OCI-LY1 (cell line): Measurements from ENCODE around the gene CD109.

Experiments used
- H2AFZ ChIP-seq: fragments of 200-600 bp; sonication (generic), shearing (Covaris generic); 2 replicates; pipeline ENCODE4 v1.6.0; 2014; ENCODE audit warnings: antibody characterized with exemption, mild to moderate bottlenecking, low read length
- H3F3A ChIP-seq: fragments of 200-600 bp; sonication (generic), shearing (Covaris generic); 2 replicates; pipeline ENCODE4 v1.6.0; 2014; ENCODE audit warnings: mild to moderate bottlenecking, antibody characterized with exemption, low read length, moderate library complexity; ENCODE audit not compliant: insufficient read depth
- H3K27ac ChIP-seq: fragments of 200-600 bp; sonication (generic); 2 replicates; pipeline ENCODE4 v1.5.1; 2014; ENCODE audit warnings: low read length, mixed run types, mild to moderate bottlenecking, low read depth; ENCODE audit not compliant: poor library complexity, severe bottlenecking
- H3K27me3 ChIP-seq: fragments of 200-600 bp; sonication (generic); 2 replicates; pipeline ENCODE4 v1.6.0; 2014; ENCODE audit warnings: antibody characterized with exemption, mild to moderate bottlenecking, low read length, moderate library complexity; ENCODE audit not compliant: insufficient read depth
- H3K36me3 ChIP-seq: fragments of 200-600 bp; sonication (generic); 2 replicates; pipeline ENCODE4 v1.6.1; 2014; ENCODE audit warnings: mild to moderate bottlenecking, antibody characterized with exemption, low read length, moderate library complexity, mixed read lengths; ENCODE audit not compliant: insufficient read depth
- H3K4me1 ChIP-seq: fragments of 200-600 bp; sonication (generic); 2 replicates; pipeline ENCODE4 v1.5.1; 2014; ENCODE audit warnings: mild to moderate bottlenecking, low read length, moderate library complexity; ENCODE audit not compliant: insufficient read depth, severe bottlenecking
- H3K4me2 ChIP-seq: fragments of 200-600 bp; sonication (generic), shearing (Covaris generic); 2 replicates; pipeline ENCODE4 v1.6.1; 2014; ENCODE audit warnings: low read length
- H3K4me3 ChIP-seq: fragments of 200-600 bp; sonication (generic); 2 replicates; pipeline ENCODE4 v1.5.1; 2014; ENCODE audit warnings: low read length, low read depth, mild to moderate bottlenecking, mixed read lengths; ENCODE audit not compliant: poor library complexity, severe bottlenecking
- H3K79me2 ChIP-seq: fragments of 200-600 bp; shearing (Covaris generic); 2 replicates; pipeline ENCODE4 v1.6.1; 2016; ENCODE audit warnings: mixed run types, low read length, mixed read lengths; ENCODE audit not compliant: insufficient read depth
- H3K9ac ChIP-seq: fragments of 200-600 bp; sonication (generic), shearing (Covaris generic); 2 replicates; pipeline ENCODE4 v1.6.1; 2014; ENCODE audit warnings: mild to moderate bottlenecking, low read length, mixed read lengths
- H3K9me2 ChIP-seq: fragments of 200-600 bp; sonication (generic), shearing (Covaris generic); 2 replicates; pipeline ENCODE4 v1.6.1; 2014; ENCODE audit warnings: low read depth, mild to moderate bottlenecking, low read length, mixed read lengths
- H3K9me3 ChIP-seq: fragments of 200-600 bp; shearing (Covaris generic); 2 replicates; pipeline ENCODE4 v1.6.1; 2014; ENCODE audit warnings: low read length, mixed read lengths
- H4K20me1 ChIP-seq: fragments of 200-600 bp; sonication (generic), shearing (Covaris generic); 2 replicates; pipeline ENCODE4 v1.6.0; 2016; ENCODE audit warnings: mild to moderate bottlenecking, low read length; ENCODE audit not compliant: insufficient read depth
- CTCF ChIP-seq: fragments of 200-600 bp; sonication (generic), shearing (Covaris generic); IDR thresholded peaks from 2 replicates; pipeline ENCODE4 v1.5.1; 2017; ENCODE audit warnings: mild to moderate bottlenecking, antibody characterized with exemption, low read length, moderate library complexity, mixed read lengths
- EZH2 ChIP-seq: fragments of 200-600 bp; sonication (generic), shearing (Covaris generic); IDR thresholded peaks from 2 replicates; pipeline ENCODE4 v1.8.0; 2017; ENCODE audit warnings: borderline replicate concordance, mixed run types, mild to moderate bottlenecking, antibody characterized with exemption, low read length, moderate library complexity, mixed read lengths

CD109 gene

DNA sequence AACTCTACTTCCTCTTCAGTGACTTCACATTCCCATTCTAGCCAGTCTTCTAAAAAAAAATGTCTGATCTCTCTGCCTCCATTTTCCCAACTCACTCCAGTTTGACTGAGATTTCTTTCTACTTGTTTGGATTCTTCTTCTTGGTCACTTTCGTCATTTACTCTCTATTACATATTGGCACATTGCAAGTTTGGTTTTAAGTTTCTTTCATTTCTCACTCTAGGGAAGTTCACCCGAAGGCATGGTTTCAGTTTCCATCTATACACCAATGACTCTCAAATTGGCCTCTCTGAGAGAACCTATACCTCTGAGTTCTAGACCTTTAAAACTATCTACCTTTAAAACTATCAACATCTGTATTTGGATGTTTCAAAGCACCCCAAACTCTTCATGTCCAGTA, 51.3 kb downstream of the CD109 start:
- Histone ChIP-seq H3K4me1 (no peaks in the 10 kb centered on the region), H3K79me2 (no peaks in the 10 kb centered on the region), H3K4me2 (no peak overlapping the region), H3K9me2 (no peaks in the 10 kb centered on the region), H2AFZ (no peak overlapping the region), H3K27me3 (no peaks in the 10 kb centered on the region), H3K9ac (no peak overlapping the region), H3K4me3 (no peak overlapping the region), H4K20me1 (no peaks in the 10 kb centered on the region), H3K9me3 (no peaks in the 10 kb centered on the region), H3K27ac (no peak overlapping the region), H3K36me3 (no peaks in the 10 kb centered on the region), H3F3A (no peaks in the 10 kb centered on the region)
- no peak for TF ChIP-seq CTCF
- no peak for TF ChIP-seq EZH2

DNA sequence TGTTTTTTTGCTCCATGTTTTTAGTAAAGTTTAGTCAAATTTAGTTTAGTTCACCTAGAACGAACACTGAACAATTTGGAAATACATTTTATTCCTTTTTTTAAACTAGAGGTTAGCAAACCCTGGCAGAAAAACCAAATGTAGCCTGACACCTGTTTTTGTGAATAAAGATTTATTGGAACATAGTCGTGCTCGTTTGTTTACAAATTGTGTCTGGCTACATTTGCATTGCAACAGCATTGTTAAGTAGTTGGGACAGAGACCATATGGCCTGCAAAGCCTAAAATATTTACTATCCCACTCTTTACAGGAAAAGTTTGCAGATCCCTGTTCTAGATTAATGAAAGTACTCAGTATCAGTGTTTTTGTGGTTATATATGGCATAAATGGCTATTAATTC, 56.9 kb downstream of the CD109 start:
- Histone ChIP-seq H3K36me3 (no peaks in the 10 kb centered on the region), H3K4me2 (no peak overlapping the region), H3K79me2 (no peaks in the 10 kb centered on the region), H4K20me1 (no peaks in the 10 kb centered on the region), H3F3A (no peaks in the 10 kb centered on the region), H3K4me1 (no peaks in the 10 kb centered on the region), H3K4me3 (no peak overlapping the region), H3K9me2 (no peaks in the 10 kb centered on the region), H3K9me3 (no peaks in the 10 kb centered on the region), H2AFZ (no peak overlapping the region), H3K27me3 (no peaks in the 10 kb centered on the region), H3K27ac (no peak overlapping the region), H3K9ac (no peak overlapping the region)
- TF ChIP-seq CTCF, result no peak
- TF ChIP-seq EZH2, result no peak

- Histone ChIP-seq H2AFZ (no peak overlapping the region), H3K4me1 (no peaks in the 10 kb centered on the region), H3K79me2 (no peaks in the 10 kb centered on the region), H3K4me2 (no peak overlapping the region), H3K36me3 (no peaks in the 10 kb centered on the region), H3K9me3 (no peaks in the 10 kb centered on the region), H4K20me1 (no peaks in the 10 kb centered on the region), H3K27me3 (no peaks in the 10 kb centered on the region), H3K4me3 (no peak overlapping the region), H3F3A (no peaks in the 10 kb centered on the region), H3K27ac (no peak overlapping the region), H3K9ac (no peak overlapping the region), H3K9me2 (no peaks in the 10 kb centered on the region)
- TF ChIP-seq CTCF, result no peak
- TF ChIP-seq EZH2, result no peak
Observed at GRCh38 chr6:73766040-73766439, 70.0 kb downstream of the CD109 start.
